SKM-1 treated with dmso at 0.1 percent for 144 hours (cell line): Measurements from ENCODE around the gene SGCA.

Experiments
- DNase-seq: peaks from one replicate; lab custom pipeline; 2025; ENCODE audit not compliant: unreplicated experiment; lab: John Stamatoyannopoulos, UW

SGCA gene

GRCh38 chr17:50221266-50221863 lies 55.6 kb downstream of the SGCA start:
- peak; percentile 73 for DNase-seq

- peak; percentile 73 for DNase-seq
These were observed 56.2 kb downstream of the SGCA start for GRCh38 chr17:50221864-50222545.

GRCh38 chr17:50222922-50223321 lies 57.1 kb downstream of the SGCA start:
- DNase-seq = no peak
